GM19463 (cell line): ENCODE measurements around the gene EML1.

Source experiments
- ATAC-seq: cut with Tn5 transposase; IDR thresholded peaks from one replicate; pipeline ENCODE4 v1.9.1; 2021; ENCODE audit warnings: mild to moderate bottlenecking, moderate library complexity; ENCODE audit not compliant: unreplicated experiment

The EML1 gene

DNA sequence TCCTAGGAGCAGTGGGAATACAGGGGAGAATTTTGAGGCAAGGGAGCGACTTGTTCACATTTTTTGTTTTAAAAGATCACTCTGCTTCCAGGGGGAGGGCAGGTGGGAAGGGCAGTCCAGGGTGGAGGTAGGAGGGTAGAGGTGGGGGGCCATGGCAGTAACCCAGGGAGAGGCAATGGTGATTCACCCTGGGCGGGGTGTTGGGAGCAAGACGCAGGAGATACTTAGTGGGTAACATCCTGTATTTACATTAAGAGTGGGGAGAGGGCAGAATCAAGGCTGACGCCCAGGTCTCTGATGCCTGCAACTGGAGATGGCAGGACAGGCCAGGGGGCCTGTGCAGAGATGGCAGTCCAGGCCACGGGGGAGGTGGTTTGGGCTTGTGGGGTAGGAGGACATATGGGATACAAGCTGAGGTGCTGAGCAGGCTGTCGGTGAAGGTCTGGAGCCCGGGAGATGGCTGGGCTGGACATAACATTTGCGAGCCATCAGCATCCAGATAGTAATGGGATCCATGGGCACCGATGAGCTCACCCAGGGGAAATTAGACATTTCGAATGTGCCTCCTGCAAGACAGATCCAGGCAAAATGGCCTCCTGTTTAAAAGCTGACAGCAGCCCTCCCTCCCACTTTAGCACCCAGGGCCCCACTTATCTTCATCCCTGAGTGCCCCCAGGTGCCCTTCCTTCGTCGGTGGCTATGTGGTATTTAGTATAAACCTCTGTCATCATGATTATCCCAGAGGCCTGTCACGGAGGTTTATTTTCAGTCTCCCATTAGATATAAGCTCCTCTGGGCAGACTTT lies 9.3 kb downstream of the EML1 start:
- no peak for ATAC-seq

DNA sequence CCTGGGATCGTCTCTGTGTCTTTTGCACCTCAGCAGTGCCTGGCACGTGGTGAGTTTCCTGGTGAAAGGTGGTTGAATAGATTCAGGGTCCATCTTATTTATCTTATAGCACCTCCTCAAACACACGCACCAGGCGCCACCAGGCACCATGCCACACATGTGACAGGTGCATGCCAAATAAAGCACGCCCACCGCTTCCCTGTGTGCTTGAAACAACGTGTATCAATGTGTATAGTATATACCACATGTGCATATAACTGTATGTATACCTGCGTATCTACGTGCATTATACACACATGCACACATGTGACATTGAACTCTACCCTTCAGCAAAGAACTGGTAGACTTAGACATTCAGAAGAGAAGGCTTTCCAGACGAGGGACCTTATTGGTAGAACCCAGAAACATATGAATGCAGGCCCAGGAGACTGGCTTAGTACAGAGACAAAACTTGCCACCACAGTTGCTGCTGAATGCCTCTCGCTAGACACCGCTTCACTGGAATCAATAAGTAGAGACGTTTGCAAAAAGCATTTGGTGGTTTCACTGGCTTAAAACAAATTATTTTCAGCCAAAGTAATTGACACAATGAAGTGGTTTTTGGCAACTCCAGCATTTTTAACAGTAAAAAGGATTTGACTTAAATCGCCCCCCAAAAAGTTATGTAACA lies 10.0 kb downstream of the EML1 start:
- no peak for ATAC-seq

DNA sequence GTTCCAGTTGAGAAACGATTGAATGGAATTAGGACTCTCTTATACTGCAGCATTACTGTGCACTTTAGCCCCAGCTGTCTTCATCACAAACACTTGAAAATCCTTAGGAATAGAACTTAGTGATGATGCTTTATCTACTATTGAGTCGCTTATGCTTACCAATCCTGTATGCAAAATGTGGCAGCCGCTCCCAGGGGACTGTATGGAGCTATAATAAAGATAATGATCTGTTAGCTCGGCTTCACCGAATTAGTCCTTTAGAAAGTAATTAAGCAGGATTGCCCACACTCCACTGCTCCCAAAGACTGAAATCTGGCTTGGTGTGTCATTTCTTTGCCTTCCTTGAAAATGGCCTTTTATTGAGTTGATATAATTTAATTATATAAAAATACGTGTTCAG lies 10.6 kb downstream of the EML1 start:
- ATAC-seq: no peak

DNA sequence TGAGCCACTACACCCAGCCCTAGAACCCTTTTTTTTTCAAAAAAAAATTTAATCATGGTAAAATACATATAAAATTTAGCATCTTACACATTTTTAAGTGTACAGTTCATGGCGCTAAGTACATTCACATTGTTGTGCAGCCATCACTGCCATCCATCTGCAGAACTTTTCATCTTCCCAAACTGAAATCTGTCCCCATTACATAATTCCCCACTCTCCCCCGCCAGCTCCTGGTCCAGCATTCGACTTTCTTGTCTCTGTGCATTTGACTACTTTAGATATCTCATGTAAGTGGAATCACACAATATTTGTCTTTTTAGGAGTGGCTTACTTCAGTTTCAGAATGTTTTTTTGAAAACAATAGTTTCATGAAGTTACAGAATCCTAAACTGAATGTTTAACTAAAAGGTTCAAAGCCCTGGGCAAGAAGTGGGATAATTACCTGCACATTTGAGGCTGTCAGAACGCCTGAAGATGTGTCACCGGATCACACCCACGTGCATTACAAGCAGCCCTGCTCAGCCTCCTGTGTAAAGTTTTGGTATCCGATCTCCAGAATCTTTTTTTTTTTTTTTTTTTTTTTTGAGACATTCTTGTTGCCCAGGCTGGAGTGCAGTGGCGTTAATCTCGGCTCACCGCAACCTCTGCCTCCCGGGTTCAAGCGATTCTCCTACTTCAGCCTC lies 12.7 kb downstream of the EML1 start:
- ATAC-seq: no peak

DNA sequence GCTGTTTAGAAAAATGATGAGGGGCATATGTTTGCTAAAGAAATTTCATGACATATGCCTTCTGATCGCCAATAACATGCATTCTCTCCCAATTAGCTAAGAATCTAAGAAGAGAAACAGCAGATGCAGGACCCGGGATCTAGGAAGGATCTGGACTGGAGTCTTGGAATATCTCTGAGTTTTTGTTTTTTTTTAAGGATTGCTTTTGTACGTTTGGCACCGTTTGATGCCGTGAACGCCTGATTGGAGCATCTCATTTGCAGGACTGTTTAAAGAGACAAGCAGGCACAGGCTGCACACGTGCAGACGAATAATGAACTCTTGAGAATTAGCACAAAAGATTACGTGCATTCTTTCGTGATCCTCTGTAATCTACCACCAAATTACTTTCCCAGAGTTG lies 13.6 kb downstream of the EML1 start:
- no peak for ATAC-seq

DNA sequence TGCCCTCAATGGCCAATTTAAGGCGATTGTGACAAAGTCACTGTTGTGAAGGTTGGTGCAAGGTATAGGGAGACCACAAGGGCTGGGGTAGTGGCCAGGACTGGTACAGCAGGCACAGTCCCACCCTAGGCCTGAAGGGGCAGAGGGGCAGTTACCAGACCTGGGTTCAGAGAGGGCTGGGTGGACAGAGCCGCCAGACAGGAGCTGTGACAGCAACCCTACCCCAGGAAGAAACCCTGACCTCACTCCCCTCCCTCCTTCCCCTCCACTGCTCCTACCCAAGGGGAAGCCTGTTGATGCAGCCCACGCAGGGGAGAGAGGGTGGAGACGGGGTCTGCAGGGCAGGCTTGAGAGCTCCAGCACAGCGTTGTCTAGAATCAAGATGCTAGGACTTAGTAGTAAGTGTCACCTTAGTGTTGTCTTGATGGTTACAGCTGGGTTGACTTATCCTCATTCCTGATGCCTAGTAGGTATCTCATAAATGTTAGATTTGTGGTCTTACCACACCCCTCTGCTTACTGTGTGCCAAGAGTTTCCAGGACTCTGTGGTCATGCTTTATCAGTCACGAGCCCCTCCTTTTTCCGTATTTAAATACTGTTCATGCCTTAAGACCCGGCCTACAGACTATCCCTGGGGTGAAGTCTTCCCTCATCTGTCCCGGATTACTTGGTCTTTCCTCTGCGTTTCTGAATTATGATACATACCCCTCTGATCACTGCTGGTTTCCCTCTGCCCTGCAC lies 14.4 kb downstream of the EML1 start:
- ATAC-seq: no peak

DNA sequence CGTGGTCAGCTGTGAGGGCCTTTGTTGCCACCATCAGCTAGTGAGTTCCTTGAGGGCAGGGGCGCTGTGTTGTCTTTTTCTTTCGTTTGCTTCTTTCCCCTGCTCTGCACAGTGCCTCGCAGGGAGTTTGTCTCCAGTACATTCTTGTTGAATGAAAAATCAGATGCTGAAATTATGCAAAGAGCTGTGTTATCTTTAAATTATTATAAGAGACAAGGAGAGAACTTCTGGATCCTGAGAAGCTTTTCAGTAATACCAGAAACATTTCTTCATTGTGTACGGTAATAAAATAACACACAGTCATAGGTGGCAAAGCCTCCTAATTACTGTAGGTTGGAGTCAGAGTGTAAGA lies 14.9 kb downstream of the EML1 start:
- ATAC-seq: no peak

DNA sequence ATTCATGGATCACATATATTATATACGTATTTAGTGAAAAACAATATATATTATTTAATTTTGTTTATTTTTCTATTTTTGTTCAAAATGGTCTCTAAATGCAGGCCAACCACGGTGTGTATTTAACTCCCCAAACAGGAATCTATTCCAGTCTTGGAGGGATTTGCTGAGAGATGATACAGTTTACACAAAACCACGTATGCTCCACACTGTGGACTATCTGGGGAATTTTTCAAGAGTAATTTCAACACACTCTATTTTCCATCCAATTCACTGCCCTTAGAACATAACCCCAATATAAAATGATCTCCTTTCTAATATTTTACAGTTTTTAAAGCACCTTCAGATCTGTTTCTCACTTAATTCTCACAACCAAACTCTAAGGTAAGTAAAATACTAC lies 15.3 kb downstream of the EML1 start:
- no peak for ATAC-seq

DNA sequence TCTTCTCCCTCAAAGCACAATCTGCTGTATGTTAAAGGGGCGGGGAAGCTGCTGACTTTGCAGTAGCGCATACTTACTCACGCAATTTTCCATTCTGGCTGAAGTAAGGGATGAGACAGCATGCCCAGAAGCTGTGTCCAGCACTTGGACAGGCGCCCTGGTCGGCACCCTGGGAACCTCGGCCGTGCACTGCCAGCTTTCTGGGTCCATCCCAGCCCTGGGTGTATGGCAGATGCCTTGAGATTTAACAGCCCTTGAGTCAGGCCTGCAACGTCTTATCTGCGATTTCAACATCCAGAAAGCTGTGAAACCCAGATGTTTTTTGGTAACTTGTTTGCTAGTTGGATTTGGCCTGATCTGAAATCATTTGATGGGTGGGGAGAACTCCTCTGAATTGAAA lies 16.1 kb downstream of the EML1 start:
- ATAC-seq: no peak

DNA sequence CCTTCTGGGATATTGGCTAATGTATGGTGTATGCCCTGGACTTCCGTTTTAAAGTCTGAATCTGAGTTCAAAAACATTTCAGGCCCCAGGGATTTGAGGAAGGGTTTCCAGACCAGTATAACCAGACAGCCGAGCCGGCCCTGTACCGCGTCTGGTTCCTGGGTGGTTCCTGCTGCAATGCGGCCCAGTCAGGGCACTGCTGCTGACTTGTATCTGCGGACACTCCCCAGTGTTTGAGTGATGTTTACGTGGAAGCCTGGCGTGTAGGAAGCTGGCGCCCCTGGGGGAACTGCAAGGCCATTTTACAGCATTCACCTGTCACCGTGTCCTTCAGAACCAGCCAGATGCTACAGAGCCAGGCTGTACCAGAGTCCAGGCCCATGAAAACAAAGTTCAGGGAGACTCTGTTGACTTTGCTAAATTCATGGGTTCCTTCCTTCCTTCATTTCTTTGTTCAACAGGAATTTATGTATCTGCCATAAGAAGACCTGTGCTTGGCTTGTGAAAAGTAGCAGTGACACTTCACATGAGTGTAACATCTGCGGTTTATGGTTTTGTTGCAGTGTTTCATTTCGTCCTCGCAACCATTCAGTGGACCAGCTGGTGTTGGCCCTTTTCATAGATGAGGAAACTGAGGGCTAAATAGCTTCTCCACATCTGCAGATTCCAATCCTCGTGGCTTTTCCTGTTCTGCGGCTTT lies 16.8 kb downstream of the EML1 start:
- no peak for ATAC-seq

DNA sequence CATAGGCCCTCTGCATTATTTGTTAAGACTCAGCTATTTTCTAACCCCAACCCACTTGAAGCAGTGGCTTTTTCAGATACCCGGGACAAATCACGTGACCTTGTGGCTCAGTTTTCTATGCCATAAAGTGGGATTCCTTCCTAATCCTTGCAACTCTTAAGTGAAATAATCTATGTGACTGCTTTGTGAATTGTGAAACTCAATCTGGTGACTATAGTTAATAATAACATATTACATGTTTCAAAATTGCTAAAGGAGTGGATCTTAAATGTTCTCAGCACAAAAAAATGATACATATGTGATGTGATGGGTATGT lies 17.3 kb downstream of the EML1 start:
- no peak for ATAC-seq

DNA sequence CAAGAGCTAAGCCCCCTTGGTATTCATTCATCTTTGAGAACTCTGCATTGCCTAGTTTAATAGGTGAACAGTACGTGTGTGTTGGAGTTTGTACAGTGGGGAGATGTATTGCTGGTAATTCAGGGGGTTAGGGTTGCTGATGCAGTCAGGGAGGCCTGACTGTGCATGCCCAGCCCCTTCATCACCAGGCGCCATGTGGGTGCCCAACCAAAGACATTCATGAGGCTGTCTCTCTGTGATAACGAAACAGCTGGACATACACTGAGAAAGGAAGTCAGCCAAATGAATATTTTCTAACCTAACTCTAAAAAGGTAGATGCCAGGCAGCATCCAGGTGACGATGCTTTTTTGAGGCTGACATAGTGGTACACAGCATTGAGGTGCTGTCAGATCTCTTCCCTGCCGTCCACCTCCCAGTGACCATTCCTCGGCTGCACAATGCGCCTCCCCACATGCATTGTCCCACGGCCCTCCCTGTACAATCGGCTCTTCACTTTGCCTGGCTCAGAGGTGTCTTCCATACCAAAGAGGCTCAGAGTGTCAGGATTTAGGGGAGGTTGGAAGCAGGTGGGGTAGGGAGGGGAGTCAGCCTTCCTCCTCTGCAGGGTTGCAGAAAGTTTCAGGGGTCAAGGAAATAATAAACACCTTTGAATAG lies 19.0 kb downstream of the EML1 start:
- no peak for ATAC-seq

DNA sequence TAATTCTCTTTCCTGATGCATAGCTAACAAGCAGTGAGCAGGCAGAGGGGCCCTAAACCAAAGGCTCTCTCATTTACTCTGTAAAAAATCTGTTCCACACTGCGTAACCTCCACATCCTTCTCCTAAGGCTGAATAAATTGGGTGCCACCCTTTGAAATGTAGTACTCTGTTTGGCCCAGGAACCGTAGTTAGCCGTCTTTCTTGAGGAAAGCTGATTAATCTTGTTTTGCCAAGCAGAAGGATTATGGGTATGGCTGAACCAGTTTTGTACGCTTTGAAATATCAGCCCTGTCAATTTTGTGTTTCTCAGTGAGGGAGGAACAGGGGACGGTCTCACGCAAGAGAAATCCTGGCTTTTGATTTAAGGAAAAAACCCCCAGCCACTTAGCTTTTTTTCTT lies 19.7 kb downstream of the EML1 start:
- no peak for ATAC-seq

DNA sequence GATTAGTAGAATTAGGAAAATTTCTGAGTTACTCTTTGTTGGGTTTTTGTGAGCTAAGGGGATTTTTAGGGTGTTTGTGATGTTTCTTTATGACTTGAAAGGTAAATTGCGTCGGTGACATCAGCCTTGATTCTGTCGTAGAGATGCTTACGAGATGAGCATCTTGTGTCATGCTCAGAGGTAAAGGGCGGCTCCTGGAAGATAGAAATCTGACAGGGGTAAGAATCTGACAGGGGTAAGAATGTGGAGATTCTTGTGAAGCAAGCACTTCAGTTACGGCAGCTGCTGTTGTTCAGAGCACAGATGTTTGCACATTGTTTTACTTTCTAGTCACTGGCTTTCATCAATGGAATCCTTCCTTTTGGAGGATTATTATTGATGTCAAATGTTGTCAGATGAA lies 22.5 kb downstream of the EML1 start:
- no peak for ATAC-seq

DNA sequence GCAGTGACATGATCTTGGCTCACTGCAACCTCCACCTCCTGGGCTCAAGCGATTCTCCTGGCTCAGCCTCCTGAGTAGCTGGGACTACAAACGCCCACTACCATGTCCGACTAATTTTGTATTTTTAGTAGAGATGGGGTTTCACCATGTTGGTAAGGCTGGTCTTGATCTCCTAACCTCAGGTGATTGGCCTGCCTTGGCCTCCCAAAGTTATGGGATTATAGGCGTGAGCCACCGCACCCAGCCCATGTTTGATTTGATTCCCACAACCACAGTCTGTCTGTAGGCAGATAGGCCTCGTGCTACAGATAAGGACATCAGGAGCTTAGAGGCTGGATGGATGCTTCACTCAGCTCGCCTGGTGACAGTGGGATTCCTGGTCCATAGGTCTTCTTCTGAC lies 23.0 kb downstream of the EML1 start:
- no peak for ATAC-seq

DNA sequence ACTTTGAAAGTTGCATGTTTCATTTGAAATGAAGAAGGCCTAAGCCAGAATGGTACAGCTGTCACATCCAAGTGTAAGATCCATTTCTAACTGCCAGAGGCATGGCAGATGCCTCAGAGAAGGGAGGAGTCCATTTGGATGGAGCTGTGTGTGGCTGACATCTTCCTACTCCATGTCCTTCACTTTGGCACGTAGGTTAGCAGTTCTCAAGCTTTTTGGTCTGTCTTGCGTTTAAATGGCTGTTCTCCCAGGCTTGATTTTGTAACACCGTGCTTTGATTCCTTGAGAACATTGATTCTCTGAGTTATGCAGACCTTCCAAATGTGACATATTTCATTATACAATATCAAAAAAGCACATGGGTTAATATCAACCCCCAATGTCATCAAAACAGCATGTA lies 23.4 kb downstream of the EML1 start:
- ATAC-seq: no peak

DNA sequence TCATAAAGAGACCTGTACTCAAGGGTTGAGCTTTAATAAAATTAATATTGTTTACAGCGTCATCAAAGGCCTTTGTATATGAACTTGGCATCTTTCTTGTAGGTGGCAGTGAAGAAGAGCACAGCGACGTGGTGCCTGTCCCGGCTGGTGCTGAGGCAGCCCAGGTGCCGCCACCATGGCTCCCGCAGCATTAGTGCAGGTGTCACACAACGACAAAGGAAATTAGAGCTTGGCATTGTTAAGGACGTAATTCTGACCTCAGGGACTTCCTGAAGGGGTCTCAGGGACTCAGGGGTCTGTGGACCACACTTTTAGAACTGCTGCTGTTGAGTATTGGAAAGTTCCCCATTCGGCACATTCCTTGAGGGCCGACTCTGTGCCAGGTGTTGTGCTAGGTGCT lies 24.1 kb downstream of the EML1 start:
- ATAC-seq: no peak

DNA sequence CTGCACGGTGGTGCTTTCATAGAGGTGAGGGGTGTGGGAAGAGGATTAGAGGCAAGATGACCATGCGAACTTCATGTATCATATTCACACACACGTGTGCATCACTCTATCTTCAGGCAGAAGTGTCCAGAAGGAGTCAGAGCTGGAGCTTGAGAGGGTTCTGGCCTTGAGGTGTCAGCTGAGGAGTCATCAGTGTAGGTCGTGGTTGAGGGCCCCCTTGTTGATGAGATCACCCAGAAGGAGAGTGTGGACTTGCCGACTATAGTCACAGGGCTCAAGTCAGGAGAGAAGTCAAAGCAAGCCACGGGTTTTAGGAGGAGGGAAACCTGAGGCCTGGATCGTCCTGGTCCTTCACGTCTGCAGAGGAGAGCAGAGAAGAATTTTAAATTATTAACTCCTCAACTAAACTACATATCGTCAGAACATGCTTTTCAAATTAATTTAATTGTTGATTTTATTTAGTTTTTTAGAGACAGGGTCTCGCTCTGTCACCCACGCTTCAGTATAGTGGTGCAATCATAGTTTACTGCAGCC lies 25.4 kb downstream of the EML1 start:
- no peak for ATAC-seq

DNA sequence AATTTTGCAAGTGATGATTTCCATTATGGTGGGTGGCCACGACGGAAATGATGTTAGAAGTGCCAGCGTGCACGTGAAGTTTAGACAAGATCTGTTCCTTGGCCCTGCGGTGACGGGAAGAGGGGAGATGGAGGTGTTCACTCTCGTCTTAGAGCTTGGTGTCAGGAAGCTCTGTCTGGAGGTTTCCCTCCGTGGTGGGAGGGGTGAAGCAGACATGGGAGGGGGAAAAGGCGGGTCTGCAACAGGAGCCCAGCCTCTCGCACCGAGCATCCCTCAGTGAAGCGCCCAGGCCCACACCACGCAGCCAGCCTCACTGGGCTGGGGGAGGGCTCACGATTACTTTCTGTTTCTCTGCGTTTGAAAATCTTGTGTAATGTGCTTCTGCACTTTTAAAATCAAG lies 26.3 kb downstream of the EML1 start:
- no peak for ATAC-seq

DNA sequence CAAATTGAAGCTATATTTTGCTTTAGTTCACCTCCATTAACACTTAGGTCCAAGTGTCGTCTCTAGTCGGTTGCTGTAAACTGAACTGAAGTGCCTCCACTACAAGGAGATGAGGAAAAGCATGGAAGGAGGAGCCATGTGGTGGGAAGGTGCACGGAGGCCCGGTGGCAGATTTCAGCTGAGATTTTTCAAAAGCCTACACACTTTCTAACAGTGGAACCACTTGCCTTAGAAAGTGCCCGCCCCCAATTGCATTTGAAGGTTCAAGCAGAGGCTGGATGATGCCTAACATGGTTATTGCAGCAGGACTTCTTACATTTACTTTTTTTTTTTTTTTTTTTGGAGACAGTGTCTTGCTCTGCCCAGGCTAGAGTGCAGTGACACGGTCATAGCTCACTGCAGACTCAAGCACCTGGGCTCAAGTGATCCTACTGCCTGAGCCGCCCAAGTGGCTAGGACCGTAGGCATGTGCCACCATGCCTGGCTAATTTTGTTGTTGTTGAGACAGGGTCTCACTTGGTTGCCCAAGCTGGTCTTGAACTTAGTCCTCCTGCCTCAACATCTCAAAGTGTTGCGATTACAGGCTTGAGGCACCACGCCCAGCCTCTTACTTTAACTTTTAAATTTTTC lies 27.6 kb downstream of the EML1 start:
- ATAC-seq: no peak
